Common myeloid progenitor, CD34-positive (primary cell): ENCODE results near the gene VASN.

Source experiments
- CTCF ChIA-PET: fragments of 350-600 bp; sonication (Branson Sonifier 250); formaldehyde crosslinking; loops from one replicate; lab custom pipeline; 2021; ENCODE audit warnings: antibody characterized with exemption; lab: Charles Lee
- POLR2A ChIA-PET: fragments of 350-600 bp; sonication (Branson Sonifier 250); formaldehyde crosslinking; loops from one replicate; lab custom pipeline; 2021; ENCODE audit warnings: antibody characterized with exemption; lab: Charles Lee
- DNase-seq, 3 donors: peaks; one replicate each; pipeline versions ENCODE4 v3.0.0 to v3.0.0-alpha.2; 2013
- H3K27ac ChIP-seq, 2 experiments: 1 replicate in 1 of 2; 2 replicates in 1 of 2; pipeline ENCODE4 v1.7.0; 2013; ENCODE audit warnings: inconsistent platforms in 2 of 2, low read length in 2 of 2, mild to moderate bottlenecking in 2 of 2, low read depth in 1 of 2, moderate library complexity in 1 of 2; ENCODE audit not compliant: severe bottlenecking in 2 of 2, insufficient read depth in 1 of 2, poor library complexity in 1 of 2
- H3K27me3 ChIP-seq, 5 experiments: replicated peaks in 2 of 5; 1 replicate in 3 of 5; 2 replicates in 2 of 5; pipeline versions ENCODE4 v1.6.1 to v1.7.0; 2013; ENCODE audit warnings: low read length in 4 of 5, mild to moderate bottlenecking in 2 of 5, moderate library complexity in 2 of 5, inconsistent platforms in 1 of 5; ENCODE audit not compliant: insufficient read depth in 5 of 5, control insufficient read depth in 4 of 5
- H3K36me3 ChIP-seq, 4 experiments: 1 replicate in 2 of 4; 2 replicates in 2 of 4; pipeline versions ENCODE4 v1.6.1 to v1.7.0; 2013; ENCODE audit warnings: low read length in 3 of 4, control low read depth in 1 of 4, mild to moderate bottlenecking in 1 of 4; ENCODE audit not compliant: control insufficient read depth in 4 of 4, insufficient read depth in 4 of 4
- H3K4me1 ChIP-seq, 4 experiments: 1 replicate in 3 of 4; 2 replicates in 1 of 4; pipeline versions ENCODE4 v1.6.1 to v1.7.1; 2013; ENCODE audit warnings: low read length in 3 of 4, mild to moderate bottlenecking in 3 of 4, control low read depth in 1 of 4, inconsistent platforms in 1 of 4, moderate library complexity in 1 of 4; ENCODE audit not compliant: control insufficient read depth in 4 of 4, insufficient read depth in 4 of 4; ENCODE audit errors: control extremely low read depth in 1 of 4
- H3K4me3 ChIP-seq, 7 experiments: 1 replicate in 4 of 7; 2 replicates in 3 of 7; pipeline versions ENCODE4 v1.5.1 to v1.7.0; 2013; ENCODE audit warnings: mild to moderate bottlenecking in 7 of 7, low read length in 6 of 7, moderate library complexity in 6 of 7, inconsistent platforms in 2 of 7, low read depth in 2 of 7, control low read depth in 1 of 7; ENCODE audit not compliant: insufficient read depth in 4 of 7, control insufficient read depth in 1 of 7; ENCODE audit errors: extremely low read depth in 1 of 7
- H3K9me3 ChIP-seq, 5 experiments: 1 replicate in 4 of 5; 2 replicates in 1 of 5; pipeline versions ENCODE4 v1.6.1 to v1.7.1; 2013; ENCODE audit warnings: low read length in 4 of 5, mild to moderate bottlenecking in 2 of 5, inconsistent platforms in 1 of 5, low read depth in 1 of 5, moderate library complexity in 1 of 5; ENCODE audit not compliant: control insufficient read depth in 4 of 5, insufficient read depth in 2 of 5; ENCODE audit errors: control extremely low read depth in 1 of 5
- WGBS: methylation state at CpG from one replicate; pipeline ENCODE4 v1.1.5; 2013; ENCODE audit not compliant: insufficient coverage; 5-methylcytosine and 5-hydroxymethylcytosine counted together

The VASN gene

GRCh38 chr16:4338125-4338582 lies 33.5 kb upstream of the VASN start:
- Histone ChIP-seq H3K27me3 (no peaks in the 10 kb centered on the region), H3K4me1 (peaks cover 0 to 15% (median 3%) of the 10 kb centered on the region in 4 experiments), H3K36me3 (peaks cover 2 to 42% (median 20%) of the 10 kb centered on the region in 4 experiments), H3K9me3 (no peaks in the 10 kb centered on the region), H3K27ac (no peak overlapping the region), H3K4me3 (no peak overlapping the region)
- no peak for DNase-seq
- ChIA-PET POLR2A (no interaction called here), CTCF (interaction anchor here (1.2 to 7.0 kb wide), 4 partner anchors 10 to 138 kb away, joined by 3 to 40 read pairs (median 4); no protein-coding TSS in a partner anchor)
- WGBS = 95% methylated on average over 8 of the region's 12 CpGs

- Histone ChIP-seq H3K27me3 (no peaks in the 10 kb centered on the region), H3K27ac (no peak overlapping the region), H3K4me3 (no peak overlapping the region), H3K9me3 (no peaks in the 10 kb centered on the region), H3K36me3 (peaks cover 2 to 46% (median 21%) of the 10 kb centered on the region in 4 experiments), H3K4me1 (peaks cover 0 to 9% (median under 1%) of the 10 kb centered on the region in 4 experiments)
- CTCF ChIA-PET = interaction anchor here (0.8 to 7.0 kb wide), 9 partner anchors 9 to 139 kb away, joined by 3 to 40 read pairs (median 4); partner anchors contain the start of gene PAM16
- WGBS = 98% methylated on average over 7 of the region's 10 CpGs
- POLR2A ChIA-PET = no interaction called here
- no peak for DNase-seq
Observed at GRCh38 chr16:4338712-4339299, 32.8 kb upstream of the VASN start.

DNA sequence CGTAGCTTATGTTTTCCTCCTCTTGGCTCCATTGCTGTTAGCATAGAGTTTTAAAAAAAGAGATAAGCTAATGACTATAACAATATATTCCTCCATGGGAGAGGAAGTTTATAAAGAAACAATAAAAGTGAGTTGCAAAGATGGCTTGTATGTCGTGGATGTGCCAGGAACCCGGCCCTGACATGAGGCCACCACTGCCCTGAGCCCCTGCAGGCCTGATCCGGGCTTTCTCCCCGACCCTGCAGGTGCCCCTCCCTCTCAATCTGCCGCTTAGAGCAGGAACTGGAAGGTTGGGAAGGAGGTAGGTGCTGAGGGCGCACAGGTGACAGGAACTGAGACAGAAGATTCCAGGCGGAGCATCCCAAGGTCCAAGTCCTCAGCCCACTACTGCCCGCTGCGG lies 32.2 kb upstream of the VASN start:
- ChIA-PET CTCF (interaction anchor here (0.8 to 7.0 kb wide), 11 partner anchors 8 to 139 kb away, joined by 3 to 40 read pairs (median 3); partner anchors contain the start of gene PAM16), POLR2A (interaction anchor here (0.6 kb wide), 1 partner anchor 38 kb away, joined by 4 read pairs; no protein-coding TSS in a partner anchor)
- Histone ChIP-seq H3K4me3 (no peak overlapping the region), H3K36me3 (peaks cover 2 to 46% (median 21%) of the 10 kb centered on the region in 4 experiments), H3K9me3 (no peaks in the 10 kb centered on the region), H3K4me1 (peaks cover 0 to 9% (median under 1%) of the 10 kb centered on the region in 4 experiments), H3K27me3 (no peaks in the 10 kb centered on the region), H3K27ac (no peak overlapping the region)
- WGBS = 100% methylated on average over 4 of the region's 10 CpGs
- DNase-seq = no peak

DNA sequence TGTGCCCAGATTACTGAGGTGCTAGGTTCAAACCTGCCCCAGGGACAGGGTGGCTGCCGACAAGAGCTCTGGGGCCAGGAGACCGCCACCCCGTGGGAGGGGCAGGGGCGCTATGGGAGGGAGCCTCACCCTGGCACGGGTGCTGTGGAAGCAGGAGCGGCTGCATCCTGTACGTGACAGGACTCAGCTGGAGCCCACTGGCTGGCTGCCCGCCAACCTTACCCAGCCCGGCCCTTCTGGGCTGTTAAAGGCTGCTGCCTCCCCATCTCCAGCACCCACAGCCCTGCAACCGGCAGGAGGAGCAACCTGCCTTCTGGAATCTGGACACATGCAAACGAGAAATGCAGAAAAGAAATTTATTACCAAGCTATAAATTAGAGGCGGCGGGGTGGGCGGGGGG lies 31.7 kb upstream of the VASN start:
- H3K4me3 ChIP-seq = no peak overlapping the region
- H3K4me1 ChIP-seq = peaks cover 0 to 9% (median under 1%) of the 10 kb centered on the region in 4 experiments
- CTCF ChIA-PET = interaction anchor here (1.0 to 7.0 kb wide), 11 partner anchors 8 to 68 kb away, joined by 3 to 40 read pairs (median 3); partner anchors contain the start of gene PAM16
- H3K27ac ChIP-seq = no peak overlapping the region
- peak; percentile 64 to 90 (median 86) for DNase-seq
- no peaks in the 10 kb centered on the region for H3K9me3 ChIP-seq
- POLR2A ChIA-PET = interaction anchor here (0.6 kb wide), 1 partner anchor 37 kb away, joined by 4 read pairs; no protein-coding TSS in a partner anchor
- H3K36me3 ChIP-seq = peaks cover 2 to 48% (median 22%) of the 10 kb centered on the region in 4 experiments
- no peaks in the 10 kb centered on the region for H3K27me3 ChIP-seq
- WGBS = 33% methylated on average over 14 of the region's 14 CpGs

DNA sequence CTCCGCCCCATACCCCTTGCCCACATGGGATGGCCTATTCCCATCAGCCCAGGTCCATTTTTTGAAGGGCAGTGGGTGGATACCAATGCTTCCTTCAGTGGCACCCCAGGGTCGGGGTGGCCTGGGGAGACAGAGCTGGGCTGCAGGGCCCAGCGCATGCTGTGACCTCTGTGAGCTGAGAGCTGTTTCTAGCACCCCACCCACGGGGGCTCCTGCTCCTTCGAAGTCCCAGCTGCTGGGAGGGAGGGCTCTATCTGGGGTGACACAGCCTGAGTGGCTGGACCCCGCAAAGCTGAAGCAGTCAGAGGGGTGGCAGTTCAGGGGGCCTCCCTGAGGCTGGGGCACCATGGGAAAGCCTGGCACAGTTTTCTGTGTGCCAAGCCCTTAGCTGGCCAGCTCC lies 31.2 kb upstream of the VASN start:
- POLR2A ChIA-PET = interaction anchor here (0.5 kb wide), 1 partner anchor 12 kb away, joined by 3 read pairs; no protein-coding TSS in a partner anchor
- peaks cover 0 to 9% (median under 1%) of the 10 kb centered on the region in 4 experiments for H3K4me1 ChIP-seq
- no peak overlapping the region for H3K27ac ChIP-seq

DNA sequence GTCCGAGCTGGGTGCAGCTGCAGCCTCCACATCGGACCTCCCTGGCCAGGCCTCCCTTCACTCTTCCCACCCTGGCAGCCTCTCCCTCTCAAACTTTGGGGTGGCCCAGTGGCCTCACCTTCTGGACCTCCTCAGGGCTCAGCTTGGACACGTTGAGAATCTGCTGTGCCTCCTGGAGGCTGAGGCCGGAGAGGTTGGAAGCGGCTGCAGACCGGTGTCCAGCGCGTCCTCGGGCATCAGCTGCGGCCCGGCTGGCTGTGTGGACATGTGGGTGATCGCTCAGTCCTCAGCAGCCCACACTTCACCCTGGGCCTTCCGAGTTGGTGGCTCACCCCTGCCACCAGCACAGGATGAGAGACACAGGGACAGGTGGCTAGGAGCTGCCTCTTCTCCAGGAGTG lies 30.4 kb upstream of the VASN start:
- Histone ChIP-seq H3K27me3 (no peaks in the 10 kb centered on the region), H3K9me3 (no peaks in the 10 kb centered on the region), H3K4me1 (peaks cover 0 to 9% (median under 1%) of the 10 kb centered on the region in 4 experiments), H3K36me3 (peaks cover 3 to 58% (median 27%) of the 10 kb centered on the region in 4 experiments), H3K4me3 (no peak overlapping the region), H3K27ac (no peak overlapping the region)
- WGBS = 95% methylated on average over 10 of the region's 13 CpGs
- DNase-seq = no peak
- ChIA-PET POLR2A (no interaction called here), CTCF (interaction anchor here (0.9 to 7.0 kb wide), 10 partner anchors 8 to 88 kb away, joined by 3 to 40 read pairs (median 4); no protein-coding TSS in a partner anchor)

More for the DNA sequence above, 31.2 kb upstream of the VASN start:
- Histone ChIP-seq H3K9me3 (no peaks in the 10 kb centered on the region), H3K4me3 (no peak overlapping the region), H3K27me3 (no peaks in the 10 kb centered on the region), H3K36me3 (peaks cover 2 to 53% (median 24%) of the 10 kb centered on the region in 4 experiments)
- no peak for DNase-seq
- WGBS = 89% methylated on average over 5 of the region's 6 CpGs
- CTCF ChIA-PET = interaction anchor here (1.0 to 7.0 kb wide), 13 partner anchors 9 to 78 kb away, joined by 3 to 40 read pairs (median 4); no protein-coding TSS in a partner anchor
